ENCODE data around the gene RPUSD3.

- TF ChIP-seq TAF1 (IDR thresholded peaks at IDR 0.05; ENCODE audit: low read depth) (no peak), FOXM1 (IDR thresholded peaks at IDR 0.05; ENCODE audit: borderline replicate concordance, low read depth) (no peak), EP300 (IDR thresholded peaks at IDR 0.05; ENCODE audit: borderline replicate concordance) (no peak), REST (IDR thresholded peaks at IDR 0.05; ENCODE audit: low read depth) (no peak), MAX (IDR thresholded peaks at IDR 0.05) (no peak), RAD21 (IDR thresholded peaks at IDR 0.05; ENCODE audit: low read depth) (no peak)
These were observed 10.7 kb downstream of the RPUSD3 start for GRCh38 chr3:9833078-9833477.
